Measurements from ENCODE around the gene SVEP1. TPM values are rescaled to one million over a fixed set of nuclear protein-coding genes. Genes with fewer than 3 reads are reported as not detected.

The SVEP1 gene
- polyA plus RNA-seq, 1 of the 3 experiments (the other 2 are of a cell fraction): 0.10 TPM

DNA sequence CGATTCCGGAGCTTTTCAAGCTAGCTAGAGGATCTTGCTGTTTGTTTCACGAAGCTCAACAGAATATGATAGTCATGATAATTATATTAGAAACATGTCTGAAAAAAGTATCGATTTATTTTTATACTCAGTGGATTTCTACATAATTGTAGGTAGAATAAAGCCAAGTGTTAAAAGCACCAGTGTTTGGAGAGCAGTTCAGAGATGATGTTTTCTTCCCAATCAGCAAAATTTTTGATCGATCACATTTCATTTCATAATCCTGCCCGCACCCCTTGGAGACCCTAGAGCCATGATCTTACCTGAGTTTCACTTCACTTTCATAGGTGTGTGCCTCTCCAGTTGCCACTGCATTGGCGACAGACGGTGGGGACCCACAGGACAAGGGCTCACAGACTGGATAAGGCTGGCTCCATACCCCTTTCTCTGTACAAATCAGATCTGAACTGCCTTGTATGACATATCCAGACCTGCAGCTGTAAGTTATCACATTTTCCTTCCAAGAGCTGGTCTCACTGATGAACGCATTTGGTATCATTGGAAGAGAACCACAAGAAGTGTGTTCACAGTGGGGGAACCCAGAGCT is 173.6 kb downstream of the SVEP1 start:
- ChIA-PET CTCF (no interaction called here), POLR2A (no interaction called here)
- no peaks in the 10 kb centered on the region for H3K9me2 ChIP-seq
- H4K20me1 ChIP-seq (ENCODE audit: insufficient read depth): no peaks in the 10 kb centered on the region
- no peaks in the 10 kb centered on the region for H3K79me2 ChIP-seq (ENCODE audit: insufficient read depth)
- no peak overlapping the region for H2AFZ ChIP-seq (ENCODE audit: low read depth)
- H3K9me3 ChIP-seq: no peaks in the 10 kb centered on the region
- no peaks in the 10 kb centered on the region for H3F3A ChIP-seq (replicated peaks; ENCODE audit: insufficient read depth)
- no peaks in the 10 kb centered on the region; the same call in 1 of the 2 replicates for H3K27me3 ChIP-seq (ENCODE audit: insufficient read depth)
- H3K4me3 ChIP-seq (ENCODE audit: low read depth in 2 of 2, low read length in 1 of 2): no peak overlapping the region
- no peak for TF ChIP-seq RXRA (IDR thresholded peaks at IDR 0.05; ENCODE audit: borderline replicate concordance, low read depth)
- no peak for TF ChIP-seq TCF12 (IDR thresholded peaks at IDR 0.05)
- TF ChIP-seq RFX5 (IDR thresholded peaks at IDR 0.05; ENCODE audit: low read length): no peak
- TF ChIP-seq, protein P1, sequence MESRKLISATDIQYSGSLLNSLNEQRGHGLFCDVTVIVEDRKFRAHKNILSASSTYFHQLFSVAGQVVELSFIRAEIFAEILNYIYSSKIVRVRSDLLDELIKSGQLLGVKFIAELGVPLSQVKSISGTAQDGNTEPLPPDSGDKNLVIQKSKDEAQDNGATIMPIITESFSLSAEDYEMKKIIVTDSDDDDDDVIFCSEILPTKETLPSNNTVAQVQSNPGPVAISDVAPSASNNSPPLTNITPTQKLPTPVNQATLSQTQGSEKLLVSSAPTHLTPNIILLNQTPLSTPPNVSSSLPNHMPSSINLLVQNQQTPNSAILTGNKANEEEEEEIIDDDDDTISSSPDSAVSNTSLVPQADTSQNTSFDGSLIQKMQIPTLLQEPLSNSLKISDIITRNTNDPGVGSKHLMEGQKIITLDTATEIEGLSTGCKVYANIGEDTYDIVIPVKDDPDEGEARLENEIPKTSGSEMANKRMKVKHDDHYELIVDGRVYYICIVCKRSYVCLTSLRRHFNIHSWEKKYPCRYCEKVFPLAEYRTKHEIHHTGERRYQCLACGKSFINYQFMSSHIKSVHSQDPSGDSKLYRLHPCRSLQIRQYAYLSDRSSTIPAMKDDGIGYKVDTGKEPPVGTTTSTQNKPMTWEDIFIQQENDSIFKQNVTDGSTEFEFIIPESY (IDR thresholded peaks at IDR 0.05; ENCODE audit: borderline replicate concordance, low read depth): no peak
- TF ChIP-seq MXI1 (IDR thresholded peaks at IDR 0.05; ENCODE audit: low read depth, low read length): no peak
- TF ChIP-seq, protein P2, sequence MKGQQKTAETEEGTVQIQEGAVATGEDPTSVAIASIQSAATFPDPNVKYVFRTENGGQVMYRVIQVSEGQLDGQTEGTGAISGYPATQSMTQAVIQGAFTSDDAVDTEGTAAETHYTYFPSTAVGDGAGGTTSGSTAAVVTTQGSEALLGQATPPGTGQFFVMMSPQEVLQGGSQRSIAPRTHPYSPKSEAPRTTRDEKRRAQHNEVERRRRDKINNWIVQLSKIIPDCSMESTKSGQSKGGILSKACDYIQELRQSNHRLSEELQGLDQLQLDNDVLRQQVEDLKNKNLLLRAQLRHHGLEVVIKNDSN (IDR thresholded peaks at IDR 0.05; ENCODE audit: borderline replicate concordance, low read depth): no peak
- no peak for TF ChIP-seq EZH2phosphoT487 (IDR thresholded peaks at IDR 0.05; ENCODE audit: borderline replicate concordance, low read depth)
- no peak for TF ChIP-seq SIN3A (IDR thresholded peaks at IDR 0.05; ENCODE audit: borderline replicate concordance, low read depth, low read length)
- TF ChIP-seq NRF1 (IDR thresholded peaks at IDR 0.05; ENCODE audit: low read depth, low read length): no peak
- TF ChIP-seq, protein P3, sequence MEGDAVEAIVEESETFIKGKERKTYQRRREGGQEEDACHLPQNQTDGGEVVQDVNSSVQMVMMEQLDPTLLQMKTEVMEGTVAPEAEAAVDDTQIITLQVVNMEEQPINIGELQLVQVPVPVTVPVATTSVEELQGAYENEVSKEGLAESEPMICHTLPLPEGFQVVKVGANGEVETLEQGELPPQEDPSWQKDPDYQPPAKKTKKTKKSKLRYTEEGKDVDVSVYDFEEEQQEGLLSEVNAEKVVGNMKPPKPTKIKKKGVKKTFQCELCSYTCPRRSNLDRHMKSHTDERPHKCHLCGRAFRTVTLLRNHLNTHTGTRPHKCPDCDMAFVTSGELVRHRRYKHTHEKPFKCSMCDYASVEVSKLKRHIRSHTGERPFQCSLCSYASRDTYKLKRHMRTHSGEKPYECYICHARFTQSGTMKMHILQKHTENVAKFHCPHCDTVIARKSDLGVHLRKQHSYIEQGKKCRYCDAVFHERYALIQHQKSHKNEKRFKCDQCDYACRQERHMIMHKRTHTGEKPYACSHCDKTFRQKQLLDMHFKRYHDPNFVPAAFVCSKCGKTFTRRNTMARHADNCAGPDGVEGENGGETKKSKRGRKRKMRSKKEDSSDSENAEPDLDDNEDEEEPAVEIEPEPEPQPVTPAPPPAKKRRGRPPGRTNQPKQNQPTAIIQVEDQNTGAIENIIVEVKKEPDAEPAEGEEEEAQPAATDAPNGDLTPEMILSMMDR (IDR thresholded peaks at IDR 0.05): no peak
- TF ChIP-seq ELF1 (IDR thresholded peaks at IDR 0.05): no peak
- TF ChIP-seq GATA2 (CRISPR knock-in tag; IDR thresholded peaks at IDR 0.05): no peak
- TF ChIP-seq GABPA (IDR thresholded peaks at IDR 0.05; ENCODE audit: low read depth): no peak
- TF ChIP-seq, protein P4, sequence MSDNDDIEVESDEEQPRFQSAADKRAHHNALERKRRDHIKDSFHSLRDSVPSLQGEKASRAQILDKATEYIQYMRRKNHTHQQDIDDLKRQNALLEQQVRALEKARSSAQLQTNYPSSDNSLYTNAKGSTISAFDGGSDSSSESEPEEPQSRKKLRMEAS (IDR thresholded peaks at IDR 0.05; ENCODE audit: low read depth): no peak
- TF ChIP-seq, protein P5, sequence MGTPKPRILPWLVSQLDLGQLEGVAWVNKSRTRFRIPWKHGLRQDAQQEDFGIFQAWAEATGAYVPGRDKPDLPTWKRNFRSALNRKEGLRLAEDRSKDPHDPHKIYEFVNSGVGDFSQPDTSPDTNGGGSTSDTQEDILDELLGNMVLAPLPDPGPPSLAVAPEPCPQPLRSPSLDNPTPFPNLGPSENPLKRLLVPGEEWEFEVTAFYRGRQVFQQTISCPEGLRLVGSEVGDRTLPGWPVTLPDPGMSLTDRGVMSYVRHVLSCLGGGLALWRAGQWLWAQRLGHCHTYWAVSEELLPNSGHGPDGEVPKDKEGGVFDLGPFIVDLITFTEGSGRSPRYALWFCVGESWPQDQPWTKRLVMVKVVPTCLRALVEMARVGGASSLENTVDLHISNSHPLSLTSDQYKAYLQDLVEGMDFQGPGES (IDR thresholded peaks at IDR 0.05; ENCODE audit: low read depth, low read length): no peak
- TF ChIP-seq CHD2 (IDR thresholded peaks at IDR 0.05; ENCODE audit: low read length, partially characterized antibody): no peak
- TF ChIP-seq FOXJ3 (CRISPR knock-in tag; IDR thresholded peaks at IDR 0.05): no peak
- no peak for TF ChIP-seq NFIC (IDR thresholded peaks at IDR 0.05; ENCODE audit: borderline replicate concordance)
- no peak overlapping the region for H3K9ac ChIP-seq
- DNase-seq: no peak
- WGBS (ENCODE audit: low lambda C conversion rate): 33% methylated on average over 9 of the region's 9 CpGs
- no peak overlapping the region for H3K27ac ChIP-seq (ENCODE audit: low read depth in 2 of 2, low read length in 1 of 2)
- no peaks in the 10 kb centered on the region for H3K36me3 ChIP-seq (replicated peaks in 1 of 2; ENCODE audit: control insufficient read depth in 1 of 2, insufficient read depth in 2 of 2, low read length in 1 of 2)
- no peaks in the 10 kb centered on the region for H3K4me1 ChIP-seq (ENCODE audit: control insufficient read depth in 1 of 2, insufficient read depth in 2 of 2, low read depth in 1 of 2, low read length in 1 of 2)
- H3K4me2 ChIP-seq: no peak overlapping the region

All from SK-N-SH (cell line).